HG03354 (cell line): ENCODE measurements around the gene CORO2B.

Experiments
- ATAC-seq: cut with Tn5 transposase; IDR thresholded peaks from one replicate; pipeline ENCODE4 v1.9.1; 2021; ENCODE audit warnings: mild to moderate bottlenecking; ENCODE audit not compliant: unreplicated experiment, poor library complexity, severe bottlenecking

CORO2B gene

DNA sequence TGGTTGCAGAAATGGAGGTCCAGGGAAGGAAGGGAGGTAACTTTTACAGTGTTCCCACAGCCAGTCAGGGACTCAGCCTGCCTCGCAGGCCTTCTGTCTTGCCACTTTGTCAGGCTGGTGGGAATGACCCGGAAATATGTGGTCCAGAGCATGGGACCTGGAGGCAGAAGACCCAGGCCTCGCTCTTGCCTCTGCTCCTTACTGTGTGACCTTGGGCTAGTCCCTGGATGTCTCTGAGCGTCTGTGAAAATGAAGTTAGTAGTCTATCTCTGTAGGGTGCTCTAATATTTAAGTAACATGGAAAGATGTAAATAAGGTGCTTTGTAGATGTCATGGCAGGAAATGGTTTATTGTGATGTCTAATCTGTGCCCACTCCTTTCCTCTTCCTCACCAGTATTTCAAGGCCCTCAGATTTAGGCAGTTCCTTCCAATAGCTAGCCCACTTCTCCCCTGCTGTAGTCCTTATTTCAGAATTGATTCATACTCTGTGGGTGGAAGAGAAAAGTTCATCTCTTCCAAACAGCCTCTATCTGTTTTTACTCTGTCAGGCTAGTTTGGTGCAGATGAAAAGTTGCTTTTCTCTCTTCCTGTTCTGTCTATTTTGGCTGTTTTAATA is 9.1 kb downstream of the CORO2B start:
- no peak for ATAC-seq

DNA sequence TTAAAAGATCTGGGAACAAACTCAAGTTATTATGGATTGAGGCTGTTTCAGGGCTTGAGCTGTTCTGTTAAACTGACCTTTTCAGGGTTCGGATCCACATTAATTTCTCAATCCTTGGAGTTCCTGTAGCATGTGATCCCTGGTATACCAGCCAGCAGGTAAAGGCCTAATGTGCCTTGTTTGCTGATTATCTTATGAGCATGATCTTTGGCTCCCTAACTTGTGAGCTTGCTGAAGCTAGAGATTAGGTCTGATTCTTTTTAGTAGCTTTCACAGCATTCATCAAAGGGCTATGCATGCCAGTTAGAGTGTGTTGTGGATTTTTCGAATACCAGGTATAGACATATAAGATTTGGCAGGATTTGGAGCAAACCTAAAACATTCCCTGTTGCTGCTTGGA is 10.3 kb downstream of the CORO2B start:
- no peak for ATAC-seq

DNA sequence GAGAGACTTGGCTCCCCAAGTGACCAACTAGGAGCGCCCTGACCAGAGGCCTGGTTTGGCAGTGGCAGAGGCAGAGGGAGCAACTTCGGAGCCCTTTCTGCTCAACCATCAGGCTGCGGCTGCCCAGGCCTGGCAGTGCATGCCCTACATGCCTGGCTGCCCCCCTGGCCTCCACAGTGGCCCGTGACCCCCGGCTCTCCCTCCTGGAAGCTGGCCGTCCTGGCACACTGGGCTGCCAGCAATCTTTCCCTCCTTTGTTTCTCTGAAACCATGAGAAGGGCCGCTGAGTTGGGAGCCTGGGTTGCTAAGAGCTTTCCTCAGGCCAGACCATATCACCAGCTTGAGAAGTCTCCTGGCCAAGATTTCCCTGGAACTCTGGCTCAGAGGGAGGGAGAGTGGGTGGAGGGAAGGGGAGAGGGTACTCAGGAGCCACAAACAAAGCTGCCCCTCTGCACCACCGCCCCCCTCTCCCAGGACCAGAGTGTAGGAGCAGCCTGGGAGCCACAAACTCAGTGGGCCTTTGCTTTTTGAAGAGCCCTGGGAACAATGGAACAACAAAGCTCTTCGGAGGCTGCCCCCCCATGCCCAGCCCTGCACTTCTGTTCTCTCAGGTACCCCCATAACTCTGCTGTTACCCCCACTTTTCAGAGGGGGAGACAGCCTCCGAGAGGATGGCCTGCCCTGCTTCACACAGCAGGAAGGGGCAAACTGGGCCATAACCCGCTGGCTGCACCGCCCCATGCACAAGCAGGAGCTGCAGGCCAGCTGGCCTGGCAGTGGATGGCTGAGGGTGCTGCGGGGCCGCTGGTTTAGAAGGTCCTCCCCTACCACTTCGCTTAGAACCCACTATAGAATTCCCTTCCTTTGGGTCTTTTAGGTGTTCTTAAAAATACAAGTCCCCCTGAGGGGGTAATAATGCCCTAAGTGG is 11.3 kb downstream of the CORO2B start:
- ATAC-seq, result no peak

GRCh38 chr15:68590721-68591389 is 12.1 kb downstream of the CORO2B start:
- no peak for ATAC-seq

GRCh38 chr15:68592054-68592453 is 13.3 kb downstream of the CORO2B start:
- ATAC-seq, result no peak

DNA sequence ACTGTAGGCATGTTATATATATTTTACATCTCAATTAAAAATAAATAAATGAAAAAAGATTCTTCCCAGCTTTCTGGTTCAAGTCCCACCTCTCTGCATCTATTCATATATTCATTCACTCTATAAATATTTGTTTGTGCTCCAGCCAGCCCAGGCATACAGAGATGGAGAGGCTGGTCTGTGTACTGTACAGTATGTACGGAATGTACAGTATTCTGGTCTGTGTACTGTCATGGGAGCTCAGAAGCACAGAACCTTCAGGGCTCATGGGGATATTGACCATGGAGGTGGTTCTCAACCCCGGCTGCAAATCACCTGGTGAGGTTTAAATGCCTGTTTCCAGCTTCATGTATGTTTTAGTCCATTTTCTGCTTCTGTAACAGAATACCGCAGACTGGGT is 13.8 kb downstream of the CORO2B start:
- ATAC-seq, result no peak

- no peak for ATAC-seq
These were observed 14.5 kb downstream of the CORO2B start for GRCh38 chr15:68593341-68593740.

DNA sequence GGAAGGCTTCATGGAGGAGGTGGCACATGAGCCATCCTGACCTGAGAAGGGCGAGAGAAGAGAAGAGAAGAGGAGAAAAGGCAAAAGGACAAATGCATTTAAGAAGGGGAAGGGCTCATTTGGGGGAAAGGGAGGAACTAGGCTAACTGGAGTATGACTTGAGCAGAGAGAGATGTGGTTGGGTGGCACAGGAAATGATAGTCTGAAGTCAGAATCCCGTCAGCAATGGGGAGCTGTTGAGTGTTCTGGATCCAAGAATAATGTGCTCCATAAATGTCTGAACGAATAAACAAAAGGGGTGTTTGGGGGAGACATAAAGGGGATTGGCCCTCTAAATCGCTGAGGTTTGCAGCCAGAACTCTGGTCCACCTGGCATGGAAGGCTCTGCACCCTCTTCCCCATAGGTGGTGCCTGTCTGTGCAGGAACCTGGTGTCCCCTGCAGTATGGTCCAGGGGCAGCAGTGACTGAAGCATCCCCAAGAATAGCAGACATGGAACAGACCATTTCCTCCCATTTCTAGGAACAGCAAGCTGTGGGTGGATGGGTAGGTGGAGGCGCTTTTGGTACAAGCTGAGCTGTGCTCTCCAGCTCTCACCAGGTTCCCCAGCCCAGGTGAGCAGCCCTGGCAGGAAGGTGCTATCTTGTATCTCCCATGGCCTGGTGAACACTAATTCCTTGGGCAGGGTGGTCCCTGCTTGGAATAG is 15.2 kb downstream of the CORO2B start:
- no peak for ATAC-seq

DNA sequence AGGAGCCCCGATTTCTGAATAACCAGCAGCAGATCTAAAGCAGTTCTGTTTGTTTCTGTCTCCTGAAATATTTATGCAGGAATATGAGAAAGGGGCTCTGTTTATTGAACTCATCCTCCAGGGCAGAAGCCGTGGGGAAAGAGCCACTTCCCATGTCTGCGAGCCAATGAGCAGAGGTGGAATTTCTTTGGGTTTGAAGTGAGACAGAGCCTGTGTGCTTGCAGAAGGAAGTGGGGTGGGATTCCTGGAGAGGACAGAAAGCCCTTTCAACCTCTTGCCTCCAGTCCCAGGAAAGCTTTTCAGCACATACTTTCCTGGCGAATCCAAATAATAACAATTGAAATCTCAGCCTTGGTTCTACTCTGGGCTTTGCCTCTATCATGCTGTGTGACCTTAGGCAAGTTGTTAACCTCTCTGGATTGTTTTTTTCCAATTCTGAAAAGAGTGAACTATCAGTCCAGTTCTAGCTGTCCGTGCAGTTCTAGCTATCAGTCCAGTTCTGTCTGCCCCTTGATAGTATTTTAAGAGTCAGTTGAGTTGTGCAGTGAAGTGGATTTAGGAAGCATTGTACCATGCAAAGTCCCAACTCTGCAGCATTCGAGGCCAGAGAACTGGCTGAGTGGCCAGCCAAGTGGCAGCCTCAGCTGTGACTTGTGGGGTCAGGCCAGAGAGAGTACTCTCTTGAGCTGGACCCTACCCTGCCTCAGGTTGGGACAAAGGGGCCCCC is 15.9 kb downstream of the CORO2B start:
- no peak for ATAC-seq

- ATAC-seq, result no peak
These were observed 16.4 kb downstream of the CORO2B start for GRCh38 chr15:68595260-68595564.

DNA sequence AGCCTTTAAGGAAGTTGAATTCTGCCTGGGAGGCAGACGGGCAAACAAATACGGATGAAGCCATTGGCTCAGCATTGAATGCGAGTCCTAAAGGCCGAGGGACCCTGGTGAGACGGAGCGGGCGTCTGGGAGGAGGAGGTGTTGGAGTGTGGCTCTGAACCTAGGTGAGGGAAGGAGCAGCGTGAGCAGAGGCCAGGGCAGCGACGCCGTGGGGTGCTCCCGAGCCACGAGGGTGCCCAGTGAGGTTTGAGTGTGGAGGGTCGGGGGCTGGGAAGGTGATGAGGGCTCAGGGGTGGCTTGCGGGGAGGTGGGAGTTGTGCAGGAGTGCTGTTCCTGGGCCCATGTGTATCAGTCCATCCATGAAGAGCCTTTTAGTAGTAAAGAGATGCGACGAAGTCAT is 17.0 kb downstream of the CORO2B start:
- no peak for ATAC-seq

GRCh38 chr15:68596691-68597090 is 17.9 kb downstream of the CORO2B start:
- ATAC-seq, result no peak

DNA sequence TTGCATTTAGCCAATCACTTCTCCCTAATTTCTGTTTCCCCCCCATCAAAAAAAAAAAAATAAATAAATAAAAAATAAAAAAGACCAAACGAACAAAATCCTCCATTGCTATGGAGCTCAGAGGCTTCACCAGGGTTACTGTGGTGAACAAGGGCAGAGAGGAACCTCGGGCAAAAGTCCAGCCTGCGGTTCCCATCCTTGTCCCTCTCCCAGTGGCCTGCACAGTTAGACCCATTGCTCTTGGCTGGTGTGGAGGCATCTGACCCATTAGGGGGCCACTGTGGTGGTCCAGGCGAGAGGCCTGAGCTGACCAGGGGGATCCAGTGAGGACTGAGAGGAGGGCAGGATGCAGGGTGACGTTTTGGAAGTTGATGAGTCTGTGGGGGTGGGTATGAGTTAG is 18.8 kb downstream of the CORO2B start:
- ATAC-seq, result no peak

GRCh38 chr15:68598171-68599152 is 19.7 kb downstream of the CORO2B start:
- ATAC-seq, result no peak

DNA sequence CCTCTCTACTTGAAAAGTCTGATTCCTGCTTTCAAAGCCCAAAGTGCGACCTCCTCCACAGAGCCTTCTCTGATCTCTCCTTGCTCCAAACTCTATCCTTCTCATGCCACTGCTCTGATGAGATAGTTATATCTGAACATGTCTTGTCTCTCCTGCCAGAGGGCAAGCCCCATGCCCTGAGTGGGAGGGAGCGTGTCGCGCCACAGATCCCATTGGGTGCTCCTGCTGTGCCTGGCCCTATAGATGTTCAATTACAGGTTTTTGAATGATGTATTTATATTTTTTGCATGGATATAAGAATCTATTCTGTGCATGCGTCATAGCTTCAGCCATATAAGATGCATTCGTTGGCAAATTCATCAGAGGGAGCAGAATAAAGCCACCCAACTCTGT is 20.4 kb downstream of the CORO2B start:
- ATAC-seq, result no peak

GRCh38 chr15:68599560-68600071 is 20.8 kb downstream of the CORO2B start:
- no peak for ATAC-seq

- ATAC-seq, result no peak
These were observed 22.7 kb downstream of the CORO2B start for GRCh38 chr15:68601206-68602197.
